Heart left ventricle (tissue), 16 donors: ENCODE data around the gene TRAPPC14. TPM values are rescaled to one million over a fixed set of nuclear protein-coding genes. Genes with fewer than 3 reads are reported as not detected.

ENCODE experiments used
- ATAC-seq, 4 donors: fragments of 200-7000 bp; cut with Tn5 transposase; one replicate each; pipeline ENCODE4 v1.9.1; 2020 to 2022; ENCODE audit warnings: moderate library complexity in 4 of 4, mild to moderate bottlenecking in 3 of 4, moderate number of reproducible peaks in 1 of 4
- DNase-seq, 5 donors: peaks; one replicate each; pipeline ENCODE4 v3.0.0-alpha.2; 2020
- H3K27ac ChIP-seq, 12 donors: fragments of 200-600 bp; sonication (generic) in 4 of 12; one replicate each; pipeline versions ENCODE4 v1.5.0 to v1.8.0; 2016 to 2022; ENCODE audit warnings: mild to moderate bottlenecking in 2 of 12
- H3K27me3 ChIP-seq, 9 donors: fragments of 200-600 bp; sonication (generic) in 2 of 9; one replicate each; pipeline versions ENCODE4 v1.5.1 to v1.8.0; 2016 to 2022; ENCODE audit warnings: mild to moderate bottlenecking in 3 of 9
- H3K36me3 ChIP-seq, 9 donors: fragments of 200-600 bp; sonication (generic) in 2 of 9; one replicate each; pipeline versions ENCODE4 v1.5.0 to v1.8.0; 2018 to 2022; ENCODE audit warnings: mild to moderate bottlenecking in 2 of 9
- H3K4me1 ChIP-seq, 12 donors: fragments of 200-600 bp; sonication (generic) in 4 of 12; one replicate each; pipeline versions ENCODE4 v1.5.0 to v1.8.0; 2016 to 2022; ENCODE audit warnings: mild to moderate bottlenecking in 3 of 12
- H3K4me3 ChIP-seq, 12 donors: fragments of 200-600 bp; sonication (generic) in 4 of 12; one replicate each; pipeline versions ENCODE4 v1.5.0 to v1.8.0; 2017 to 2022; ENCODE audit warnings: mild to moderate bottlenecking in 9 of 12, moderate library complexity in 4 of 12
- H3K9me3 ChIP-seq, 12 donors: fragments of 200-600 bp; sonication (generic) in 4 of 12; one replicate each; pipeline versions ENCODE4 v1.5.0 to v1.8.0; 2016 to 2022; ENCODE audit warnings: mild to moderate bottlenecking in 1 of 12
- CTCF ChIP-seq, 12 donors: fragments of 200-600 bp; sonication (generic) in 4 of 12; IDR thresholded peaks; one replicate each; pipeline versions ENCODE4 v1.5.0 to v1.8.0; 2018 to 2022; ENCODE audit warnings: antibody characterized with exemption in 12 of 12, mild to moderate bottlenecking in 5 of 12
- POLR2A ChIP-seq, 2 donors: fragments of 450-650 bp; IDR thresholded peaks; one replicate each; pipeline ENCODE4 v1.6.1; 2017; ENCODE audit warnings: antibody characterized with exemption in 2 of 2, mild to moderate bottlenecking in 2 of 2, moderate library complexity in 2 of 2
- WGBS, 4 donors: extraction: QIAGEN DNeasy Blood & Tissue Kit in 2 of 4; methylation state at CpG; one replicate each; pipeline versions ENCODE4 v1.1.5 to v1.1.7; 2013 to 2018; 5-methylcytosine and 5-hydroxymethylcytosine counted together
- intact Hi-C, 10 donors: fragments of 100-400 bp; cut with DNase I; formaldehyde crosslinking; loops; one replicate each; pipeline versions ENCODE4 v1.11.1 to v1.14.2; 2022
- polyA plus RNA-seq, 2 donors: library from polyadenylated mRNA; stranded (reverse); fragments of 200-250 nt; gene quantifications; one replicate each; pipeline ENCODE4 v1.2.3, GENCODE V29; 2013
- total RNA-seq, 9 donors: library from RNA; depleted of rRNA in 2 of 9; stranded (reverse); fragments of >200 nt in 2 of 9; fragmentation: NEBNext Ultra II Directional in 3 of 9; extraction: Animal tissue kit (Norgen Biotek cat#: 25700) in 3 of 9; gene quantifications; one replicate each; pipeline versions ENCODE4 v1.1.0 to v1.2.4, GENCODE V29; 2016 to 2023
- donor health status: ischemic (EF 13 %, LVEDD 7.1; RV severe dilation, severe dysfunction).
- donor health status: healthy with polysubstance abuse.
- donor health status: DM: no; HTN: yes; CAD: no.
- donor health status: DM: no; HTN: no; CAD: no.
- donor health status: ischemic (EF 25% LVEDD 6.9; RV normal size, moderate dysfunction).
- donor health status: ischemic (EF 25% LVEDD 5.7; RV mildly dilated, moderate dysfunction).
- donor health status: healthy.
- donor health status: DM: yes; HTN: yes; CAD: no.
- donor health status: ischemic (EF 35%, LVEDD 5.7; RV mildly dilated, moderate dysfunction).
- donor health status: nonischemic (EF 11% LVEDD 7.7; RV severe dilation, severe dysfunction).
- donor health status: DM: yes; HTN: yes; CAD: no.
- donor health status: PGD.
- donor health status: ischemic (EF 29% LVEDD 5.4; RV normal size, mild dysfunction).
- donor health status: nonischemic (EF 23%, LVEDD 6.1; RV moderate dilation, normal function).

TRAPPC14 gene
- total and polyA plus RNA-seq, 11 donors = 4.0 to 14.9 (median 7.4) TPM

GRCh38 chr7:100170101-100170897, 11.8 kb upstream of the TRAPPC14 start:
- Histone ChIP-seq H3K4me1 (peaks cover 0 to 43% (median 12%) of the 10 kb centered on the region in 12 donors), H3K27me3 (peaks cover 0 to 48% (median 15%) of the 10 kb centered on the region in 9 donors), H3K36me3 (no peaks in the 10 kb centered on the region), H3K9me3 (no peaks in the 10 kb centered on the region), H3K27ac (no peak overlapping the region), H3K4me3 (no peak overlapping the region)
- WGBS, 4 donors = 90 to 94% (median 92%) methylated on average over 11 of the region's 11 CpGs
- no peak for TF ChIP-seq POLR2A (IDR thresholded peaks at IDR 0.05)
- no peak for TF ChIP-seq CTCF (IDR thresholded peaks at IDR 0.05)
- DNase-seq (no peak), ATAC-seq (no peak)
- intact Hi-C loops = no loop called here

- ATAC-seq (no peak), DNase-seq (no peak)
- Histone ChIP-seq H3K27me3 (peaks cover 0 to 48% (median 15%) of the 10 kb centered on the region in 9 donors), H3K9me3 (no peaks in the 10 kb centered on the region), H3K4me3 (peak overlapping the region in 3 of 12 donors; percentile 55 to 67 (median 56)), H3K27ac (peak overlapping the region in 6 of 12 donors; percentile 61 to 85 (median 74)), H3K4me1 (peaks cover 0 to 43% (median 12%) of the 10 kb centered on the region in 12 donors), H3K36me3 (no peaks in the 10 kb centered on the region)
- TF ChIP-seq CTCF (IDR thresholded peaks at IDR 0.05) = no peak
- TF ChIP-seq POLR2A (IDR thresholded peaks at IDR 0.05) = no peak
- intact Hi-C loops = no loop called here
- WGBS, 4 donors = 88 to 91% (median 90%) methylated on average over 11 of the region's 11 CpGs
Measured at GRCh38 chr7:100169147-100169850, 10.8 kb upstream of the TRAPPC14 start.

DNA sequence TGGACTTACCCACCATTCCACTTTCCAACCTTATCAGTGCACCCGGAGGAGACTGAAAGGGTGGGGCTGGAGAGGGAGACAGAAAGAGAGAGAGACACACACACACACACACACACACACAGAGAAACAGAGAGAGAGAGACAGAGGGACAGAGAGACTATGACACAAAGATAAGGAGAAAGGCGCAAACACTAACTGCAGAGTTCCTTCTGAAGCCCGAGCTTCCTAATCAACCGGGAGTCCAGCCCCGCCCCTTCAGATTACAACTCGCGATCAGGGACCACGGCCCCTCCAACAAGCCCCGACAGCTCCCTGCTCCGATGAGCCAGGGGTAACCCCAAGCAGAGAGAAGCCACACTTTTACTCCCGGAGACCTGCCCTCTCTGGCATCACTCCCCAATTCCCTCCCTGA, 9.4 kb upstream of the TRAPPC14 start:
- Histone ChIP-seq H3K4me3 (peak overlapping the region; percentile 22 to 69 (median 54)), H3K27ac (peak overlapping the region; percentile 34 to 85 (median 67)), H3K36me3 (no peaks in the 10 kb centered on the region), H3K4me1 (peaks cover 0 to 43% (median 12%) of the 10 kb centered on the region in 12 donors), H3K27me3 (peaks cover 0 to 46% (median 15%) of the 10 kb centered on the region in 9 donors), H3K9me3 (no peaks in the 10 kb centered on the region)
- TF ChIP-seq CTCF (IDR thresholded peaks at IDR 0.05) = no peak
- no peak for TF ChIP-seq POLR2A (IDR thresholded peaks at IDR 0.05)
- ATAC-seq (peak in 3 of 4 donors; percentile 16 to 34 (median 29)), DNase-seq (peak in 1 of 5 donors; percentile 44)
- WGBS, 4 donors = 1 to 3% (median 2%) methylated on average over 10 to 11 of the region's 11 CpGs
- intact Hi-C loops = no loop called here
